ENCODE results near the gene AKAIN1.

AKAIN1 gene

GRCh38 chr18:5093902-5094301, 103.2 kb downstream of the AKAIN1 start:
- no peak for DNase-seq (ENCODE audit: low spot score)

Measured in kidney tubule cell (primary cell).